Kidney (tissue), 14 donors: ENCODE measurements around the gene DUSP10. TPM values are rescaled to one million over a fixed set of nuclear protein-coding genes. Genes with fewer than 3 reads are reported as not detected.

Source experiments
- DNase-seq, 5 donors: peaks; one replicate each; pipeline ENCODE4 v3.0.0-alpha.2; 2013 to 2020
- FAIRE-seq: peaks from 2 replicates; lab custom pipeline; 2012; peaks lifted over from hg19 to GRCh38; lab: Jason Lieb, UNC
- H3K27ac ChIP-seq, 2 donors: one replicate each; pipeline ENCODE4 v1.7.0; 2013; ENCODE audit warnings: low read depth in 2 of 2, low read length in 2 of 2, inconsistent platforms in 1 of 2
- H3K27me3 ChIP-seq: one replicate; pipeline ENCODE4 v1.7.1; 2013; ENCODE audit warnings: low read length, inconsistent platforms; ENCODE audit not compliant: control insufficient read depth, insufficient read depth
- H3K36me3 ChIP-seq, 3 donors: one replicate each; pipeline versions ENCODE4 v1.7.0 to v1.7.1; 2013; ENCODE audit warnings: low read length in 3 of 3, control low read depth in 1 of 3, inconsistent platforms in 1 of 3; ENCODE audit not compliant: insufficient read depth in 3 of 3, control insufficient read depth in 2 of 3
- H3K4me1 ChIP-seq, 3 donors: one replicate each; pipeline versions ENCODE4 v1.7.0 to v1.7.1; 2013; ENCODE audit warnings: low read length in 3 of 3, inconsistent platforms in 1 of 3, low read depth in 1 of 3; ENCODE audit not compliant: control insufficient read depth in 2 of 3, insufficient read depth in 2 of 3
- H3K4me3 ChIP-seq, 3 donors: one replicate each; pipeline versions ENCODE4 v1.7.0 to v1.8.1; 2013; ENCODE audit warnings: low read length in 3 of 3, control low read depth in 1 of 3, inconsistent platforms in 1 of 3
- H3K9ac ChIP-seq, 3 donors: one replicate each; pipeline versions ENCODE4 v1.7.0 to v1.7.1; 2013; ENCODE audit warnings: low read length in 3 of 3, control low read depth in 1 of 3, inconsistent platforms in 1 of 3
- H3K9me3 ChIP-seq, 3 donors: one replicate each; pipeline versions ENCODE4 v1.7.0 to v1.7.1; 2013; ENCODE audit warnings: low read length in 3 of 3, control low read depth in 1 of 3, inconsistent platforms in 1 of 3; ENCODE audit not compliant: control insufficient read depth in 2 of 3, insufficient read depth in 1 of 3
- intact Hi-C: fragments of 100-400 bp; cut with DNase I; formaldehyde crosslinking; loops from one replicate; pipeline ENCODE4 v1.11.1; 2022
- polyA plus RNA-seq: library from polyadenylated mRNA; stranded (reverse); fragments of 350-450 nt; fragmentation: Illumina TruSeq; extraction: RNeasy Lipid Tissue Mini Kit (QIAGEN cat#74804); gene quantifications from one replicate; pipeline ENCODE4 v1.2.3, GENCODE V29; 2014; ENCODE audit warnings: low read depth, low replicate concordance; ENCODE audit not compliant: insufficient read depth
- total RNA-seq: library from RNA; stranded (reverse); fragmentation: NEBNext Ultra II Directional; extraction: Animal tissue kit (Norgen Biotek cat#: 25700); gene quantifications from one replicate; pipeline ENCODE4 v1.2.1, GENCODE V29; 2021
- TF ChIP-seq, protein P1 (sequence below): IDR thresholded peaks from 3 replicates; pipeline ENCODE4 v1.5.1; 2012; ENCODE audit warnings: mild to moderate bottlenecking, moderate library complexity, borderline replicate concordance; ENCODE audit not compliant: insufficient read depth; ENCODE audit errors: extremely low read depth
- donor health status: control.
- donor health status: control.
- donor health status: control.
- donor health status: control.
- donor health status: control.
- donor health status: DM: yes; HTN: yes; CAD: no.
- donor health status: Normal renal cell carcinoma (clear cell type).

Gene DUSP10
- total and polyA plus RNA-seq, 2 donors from 2014 or later, result 1.0 to 5.3 TPM

DNA sequence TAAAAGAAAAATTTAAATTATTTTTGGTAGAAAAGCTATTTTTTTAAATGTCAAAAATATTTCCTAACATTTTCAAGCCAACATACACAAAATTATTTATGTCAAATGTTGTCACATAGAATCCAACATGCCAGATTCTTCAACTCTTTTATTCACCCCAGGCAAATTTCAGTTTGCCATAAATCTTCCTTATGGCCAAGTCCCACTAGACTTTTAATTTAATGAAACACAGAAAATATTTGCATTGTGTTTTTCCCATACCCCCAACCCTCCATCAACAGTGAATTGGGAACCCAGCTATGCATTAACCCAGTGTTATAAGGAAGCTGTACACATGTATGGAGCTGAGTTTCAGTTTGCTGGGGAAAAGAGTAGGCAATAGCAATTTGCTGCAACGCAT lies 41.4 kb downstream of the DUSP10 start:
- H3K9me3 ChIP-seq, result no peaks in the 10 kb centered on the region

DNA sequence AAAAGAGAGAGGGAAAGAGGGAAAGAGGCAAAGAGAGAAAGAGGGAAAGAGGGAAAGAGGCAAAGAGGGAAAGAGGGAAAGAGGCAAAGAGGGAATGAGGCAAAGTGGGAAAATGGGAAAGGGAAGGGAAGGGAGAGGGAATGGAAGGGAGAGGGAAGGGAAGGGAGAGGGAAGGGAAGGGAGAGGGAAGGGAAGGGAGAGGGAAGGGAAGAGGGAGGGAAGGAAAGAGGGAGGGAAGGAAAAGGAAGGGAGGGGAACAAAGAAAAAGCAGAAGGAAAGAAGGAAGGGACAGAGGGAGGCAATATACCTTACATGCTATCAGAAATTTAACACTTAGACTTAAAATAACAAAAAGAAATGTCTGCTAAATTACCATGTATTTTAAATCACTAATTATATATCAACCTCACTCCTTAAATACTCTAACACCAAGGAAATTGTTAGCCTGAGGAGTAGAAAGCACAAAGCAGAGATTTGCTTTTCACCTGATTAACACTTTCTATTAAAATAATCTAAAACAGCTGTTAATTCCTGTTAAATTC lies 41.8 kb downstream of the DUSP10 start:
- no peaks in the 10 kb centered on the region for H3K36me3 ChIP-seq
- H3K27ac ChIP-seq, result no peak overlapping the region
- no peaks in the 10 kb centered on the region for H3K9me3 ChIP-seq
- H3K9ac ChIP-seq, result no peak overlapping the region
- no peak for DNase-seq
- no peak for FAIRE-seq
- intact Hi-C loops, result no loop called here
- no peak overlapping the region for H3K4me3 ChIP-seq
- TF ChIP-seq, protein P1, sequence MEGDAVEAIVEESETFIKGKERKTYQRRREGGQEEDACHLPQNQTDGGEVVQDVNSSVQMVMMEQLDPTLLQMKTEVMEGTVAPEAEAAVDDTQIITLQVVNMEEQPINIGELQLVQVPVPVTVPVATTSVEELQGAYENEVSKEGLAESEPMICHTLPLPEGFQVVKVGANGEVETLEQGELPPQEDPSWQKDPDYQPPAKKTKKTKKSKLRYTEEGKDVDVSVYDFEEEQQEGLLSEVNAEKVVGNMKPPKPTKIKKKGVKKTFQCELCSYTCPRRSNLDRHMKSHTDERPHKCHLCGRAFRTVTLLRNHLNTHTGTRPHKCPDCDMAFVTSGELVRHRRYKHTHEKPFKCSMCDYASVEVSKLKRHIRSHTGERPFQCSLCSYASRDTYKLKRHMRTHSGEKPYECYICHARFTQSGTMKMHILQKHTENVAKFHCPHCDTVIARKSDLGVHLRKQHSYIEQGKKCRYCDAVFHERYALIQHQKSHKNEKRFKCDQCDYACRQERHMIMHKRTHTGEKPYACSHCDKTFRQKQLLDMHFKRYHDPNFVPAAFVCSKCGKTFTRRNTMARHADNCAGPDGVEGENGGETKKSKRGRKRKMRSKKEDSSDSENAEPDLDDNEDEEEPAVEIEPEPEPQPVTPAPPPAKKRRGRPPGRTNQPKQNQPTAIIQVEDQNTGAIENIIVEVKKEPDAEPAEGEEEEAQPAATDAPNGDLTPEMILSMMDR, result no peak
- no peaks in the 10 kb centered on the region for H3K27me3 ChIP-seq
- H3K4me1 ChIP-seq, result no peaks in the 10 kb centered on the region

More for the DNA sequence above, 41.4 kb downstream of the DUSP10 start:
- intact Hi-C loops, result no loop called here
- TF ChIP-seq, protein P1, result no peak
- Histone ChIP-seq H3K9ac (no peak overlapping the region), H3K4me3 (no peak overlapping the region), H3K27ac (no peak overlapping the region), H3K36me3 (peaks cover 0 to 2% (median 0%) of the 10 kb centered on the region in 3 donors), H3K27me3 (no peaks in the 10 kb centered on the region), H3K4me1 (no peaks in the 10 kb centered on the region)
- DNase-seq (peak in 1 of 5 donors; percentile 26), FAIRE-seq (no peak)

DNA sequence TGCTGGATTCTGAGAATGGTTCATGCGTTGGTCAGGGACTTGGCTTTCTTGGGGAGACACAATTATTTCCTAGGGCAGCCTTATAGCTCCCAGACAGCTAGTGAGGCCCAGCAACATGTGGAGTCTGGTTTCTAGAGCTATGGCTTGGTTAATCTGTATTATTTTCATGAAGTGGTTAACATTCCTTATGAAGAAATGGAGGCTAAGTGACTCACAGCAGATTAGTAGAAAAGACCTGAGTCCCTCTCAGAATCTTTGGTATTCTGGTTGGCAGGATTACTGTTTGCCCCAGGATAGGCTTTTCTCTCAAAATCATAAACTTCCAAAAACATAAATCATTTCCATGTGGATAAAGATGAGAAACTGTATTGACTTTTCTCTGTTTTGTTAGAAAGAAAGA lies 42.3 kb downstream of the DUSP10 start:
- intact Hi-C loops, result no loop called here
- Histone ChIP-seq H3K4me1 (no peaks in the 10 kb centered on the region), H3K4me3 (no peak overlapping the region), H3K27ac (no peak overlapping the region), H3K9me3 (no peaks in the 10 kb centered on the region), H3K27me3 (no peaks in the 10 kb centered on the region), H3K36me3 (no peaks in the 10 kb centered on the region), H3K9ac (no peak overlapping the region)
- no peak for FAIRE-seq
- no peak for DNase-seq
- TF ChIP-seq, protein P1, result no peak
